ENCODE measurements around the gene FHOD3. TPM values are rescaled to one million over a fixed set of nuclear protein-coding genes. Genes with fewer than 3 reads are reported as not detected.

The FHOD3 gene
- total and polyA plus RNA-seq, 2 of the 13 experiments (the other 11 are each of a cell fraction or from before 2014, with no cell fraction given) = 0.07 TPM; not detected in 1

DNA sequence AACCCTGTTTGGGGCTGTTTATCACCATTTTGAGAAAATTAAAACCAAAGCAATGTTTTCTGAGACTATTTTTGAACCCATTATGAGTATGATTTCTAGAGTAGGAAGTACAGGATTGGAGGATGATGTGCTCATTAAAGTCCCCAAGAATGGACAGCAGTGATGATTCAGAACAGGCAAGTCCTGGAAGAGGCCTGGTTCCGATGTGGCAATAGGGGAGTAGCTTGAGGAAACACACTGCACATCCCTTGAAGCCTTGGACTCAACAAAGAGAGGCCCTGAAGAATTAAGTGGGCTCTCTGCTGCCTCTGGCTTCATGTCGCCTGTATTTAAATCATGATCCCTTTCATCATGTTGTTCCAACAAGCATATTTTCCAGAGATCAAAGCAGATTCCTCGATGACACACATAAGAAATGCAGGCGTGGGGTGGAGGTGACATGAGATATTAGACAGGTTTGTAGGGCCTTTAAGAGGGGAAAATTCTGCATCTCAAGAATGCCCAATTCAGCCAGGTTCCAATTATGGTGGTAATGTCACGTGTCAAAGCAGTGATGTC is 242.2 kb downstream of the FHOD3 start:
- no peaks in the 10 kb centered on the region for H4K20me1 ChIP-seq (ENCODE audit: insufficient read depth, low read length)
- H3K36me3 ChIP-seq (replicated peaks in 1 of 2; ENCODE audit: control insufficient read depth in 1 of 2, insufficient read depth in 2 of 2, low read length in 2 of 2) = no peaks in the 10 kb centered on the region
- POLR2A ChIA-PET = no interaction called here
- no peak overlapping the region for H3K9ac ChIP-seq (ENCODE audit: insufficient read depth, low read depth, low read length)
- in situ Hi-C loops (cut with HindIII; ENCODE audit: extremely low pct_ligation_motif_present, low pct_unique_long_range_greater_than_20kb) = no loop called here
- CTCF ChIA-PET (ENCODE audit: low intra/inter-chr PET ratio, low total read pairs) = no interaction called here
- no peaks in the 10 kb centered on the region for H3K9me3 ChIP-seq (ENCODE audit: low read length)
- DNase-seq (ENCODE audit: low spot score) (no peak), ATAC-seq (no peak), FAIRE-seq (no peak)
- H2AFZ ChIP-seq (ENCODE audit: low read length) = no peak overlapping the region
- no peaks in the 10 kb centered on the region for H3K4me1 ChIP-seq (ENCODE audit: insufficient read depth, low read length)
- no peaks in the 10 kb centered on the region for H3K79me2 ChIP-seq (ENCODE audit: insufficient read depth, low read length)
- H3K4me3 ChIP-seq (replicated peaks in 1 of 3; ENCODE audit: insufficient read depth in 1 of 3, low read depth in 2 of 3, low read length in 3 of 3) = no peak overlapping the region
- no TSS peak for BruUV-seq (replicated peaks)
- H3K27me3 ChIP-seq (ENCODE audit: control insufficient read depth in 1 of 2, insufficient read depth in 2 of 2, low read length in 2 of 2) = peaks cover 0 to 4% of the 10 kb centered on the region in 2 experiments; a peak in 3 of 5 replicates
- no peak overlapping the region for H3K27ac ChIP-seq (ENCODE audit: extremely low read length, insufficient read depth, low read length)
- intact Hi-C loops (cut with micrococcal nuclease; ENCODE audit: unreplicated experiment) = no loop called here
- 0% methylated on average over 5 of the region's 5 CpGs for WGBS (ENCODE audit: low lambda C conversion rate)
- H3K4me2 ChIP-seq (ENCODE audit: low read depth, low read length) = no peak overlapping the region
- TF ChIP-seq ZNF33B (CRISPR knock-in tag; IDR thresholded peaks at IDR 0.05) (no peak), TCF7L2 (IDR thresholded peaks at IDR 0.05; ENCODE audit: low read depth, low read length) (no peak), POLR2A (IDR thresholded peaks at IDR 0.05; ENCODE audit: insufficient read depth in 1 of 2, low read depth in 2 of 2, low read length in 2 of 2) (no peak), ZNF382 (CRISPR knock-in tag; IDR thresholded peaks at IDR 0.05; ENCODE audit: borderline replicate concordance) (no peak), SP140L (CRISPR knock-in tag; IDR thresholded peaks at IDR 0.05; ENCODE audit: borderline replicate concordance) (no peak), IKZF1 (IDR thresholded peaks at IDR 0.05) (no peak), ZNF563 (CRISPR knock-in tag; IDR thresholded peaks at IDR 0.05) (no peak), ZFP91 (CRISPR knock-in tag; IDR thresholded peaks at IDR 0.05; ENCODE audit: borderline replicate concordance) (no peak), IRF2 (CRISPR knock-in tag; IDR thresholded peaks at IDR 0.05) (no peak), ZSCAN31 (CRISPR knock-in tag; IDR thresholded peaks at IDR 0.05; ENCODE audit: low read depth) (no peak), ZSCAN22 (CRISPR knock-in tag; IDR thresholded peaks at IDR 0.05) (no peak), ZNF652 (CRISPR knock-in tag; IDR thresholded peaks at IDR 0.05; ENCODE audit: borderline replicate concordance, low read depth) (no peak), CENPBD1 (CRISPR knock-in tag; IDR thresholded peaks at IDR 0.05; ENCODE audit: borderline replicate concordance, low read depth) (no peak)
- TF ChIP-seq, protein P1, sequence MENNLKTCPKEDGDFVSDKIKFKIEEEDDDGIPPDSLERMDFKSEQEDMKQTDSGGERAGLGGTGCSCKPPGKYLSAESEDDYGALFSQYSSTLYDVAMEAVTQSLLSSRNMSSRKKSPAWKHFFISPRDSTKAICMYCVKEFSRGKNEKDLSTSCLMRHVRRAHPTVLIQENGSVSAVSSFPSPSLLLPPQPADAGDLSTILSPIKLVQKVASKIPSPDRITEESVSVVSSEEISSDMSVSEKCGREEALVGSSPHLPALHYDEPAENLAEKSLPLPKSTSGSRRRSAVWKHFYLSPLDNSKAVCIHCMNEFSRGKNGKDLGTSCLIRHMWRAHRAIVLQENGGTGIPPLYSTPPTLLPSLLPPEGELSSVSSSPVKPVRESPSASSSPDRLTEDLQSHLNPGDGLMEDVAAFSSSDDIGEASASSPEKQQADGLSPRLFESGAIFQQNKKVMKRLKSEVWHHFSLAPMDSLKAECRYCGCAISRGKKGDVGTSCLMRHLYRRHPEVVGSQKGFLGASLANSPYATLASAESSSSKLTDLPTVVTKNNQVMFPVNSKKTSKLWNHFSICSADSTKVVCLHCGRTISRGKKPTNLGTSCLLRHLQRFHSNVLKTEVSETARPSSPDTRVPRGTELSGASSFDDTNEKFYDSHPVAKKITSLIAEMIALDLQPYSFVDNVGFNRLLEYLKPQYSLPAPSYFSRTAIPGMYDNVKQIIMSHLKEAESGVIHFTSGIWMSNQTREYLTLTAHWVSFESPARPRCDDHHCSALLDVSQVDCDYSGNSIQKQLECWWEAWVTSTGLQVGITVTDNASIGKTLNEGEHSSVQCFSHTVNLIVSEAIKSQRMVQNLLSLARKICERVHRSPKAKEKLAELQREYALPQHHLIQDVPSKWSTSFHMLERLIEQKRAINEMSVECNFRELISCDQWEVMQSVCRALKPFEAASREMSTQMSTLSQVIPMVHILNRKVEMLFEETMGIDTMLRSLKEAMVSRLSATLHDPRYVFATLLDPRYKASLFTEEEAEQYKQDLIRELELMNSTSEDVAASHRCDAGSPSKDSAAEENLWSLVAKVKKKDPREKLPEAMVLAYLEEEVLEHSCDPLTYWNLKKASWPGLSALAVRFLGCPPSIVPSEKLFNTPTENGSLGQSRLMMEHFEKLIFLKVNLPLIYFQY (CRISPR knock-in tag; IDR thresholded peaks at IDR 0.05; ENCODE audit: borderline replicate concordance) = no peak
- TF ChIP-seq, protein P2, sequence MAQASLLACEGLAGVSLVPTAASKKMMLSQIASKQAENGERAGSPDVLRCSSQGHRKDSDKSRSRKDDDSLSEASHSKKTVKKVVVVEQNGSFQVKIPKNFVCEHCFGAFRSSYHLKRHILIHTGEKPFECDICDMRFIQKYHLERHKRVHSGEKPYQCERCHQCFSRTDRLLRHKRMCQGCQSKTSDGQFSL (CRISPR knock-in tag; IDR thresholded peaks at IDR 0.05) = no peak

All from HepG2 (cell line).